ENCODE data around the gene GGTA1.
"Not testable (repeated sequence)": the region's sequence is repeated elsewhere in the genome, so short reads cannot be mapped to it uniquely, and the experiment has no call there.

The GGTA1 gene

GRCh38 chr9:121518634-121519033, 19.0 kb upstream of the GGTA1 start:
- DNase-seq (ENCODE audit: low read depth), result no peak
- TF ChIP-seq CTCF (IDR thresholded peaks at IDR 0.05; ENCODE audit: low read depth, low read length, missing control alignments), result no peak
- H3K4me3 ChIP-seq (ENCODE audit: low read depth, low read length), result no peak overlapping the region

- DNase-seq (ENCODE audit: low read depth); H3K4me3 ChIP-seq (ENCODE audit: low read depth, low read length): not testable (repeated sequence)
Observed at GRCh38 chr9:121513166-121513565, 13.5 kb upstream of the GGTA1 start.

- H3K4me3 ChIP-seq (ENCODE audit: low read depth, low read length), result no peak overlapping the region
- TF ChIP-seq CTCF (IDR thresholded peaks at IDR 0.05; ENCODE audit: low read depth, low read length, missing control alignments), result no peak
- DNase-seq (ENCODE audit: low read depth), result no peak
Observed at GRCh38 chr9:121510766-121511550, 11.3 kb upstream of the GGTA1 start.

- H3K4me3 ChIP-seq (ENCODE audit: low read depth, low read length), result no peak overlapping the region
- TF ChIP-seq CTCF (IDR thresholded peaks at IDR 0.05; ENCODE audit: low read depth, low read length, missing control alignments), result no peak
- DNase-seq (ENCODE audit: low read depth), result no peak
Observed at GRCh38 chr9:121509180-121509579, 9.5 kb upstream of the GGTA1 start.

GRCh38 chr9:121508415-121508814, 8.8 kb upstream of the GGTA1 start:
- H3K4me3 ChIP-seq (ENCODE audit: low read depth, low read length), result no peak overlapping the region
- DNase-seq (ENCODE audit: low read depth), result no peak

GRCh38 chr9:121505903-121506735, 6.5 kb upstream of the GGTA1 start:
- TF ChIP-seq CTCF (IDR thresholded peaks at IDR 0.05; ENCODE audit: low read depth, low read length, missing control alignments), result no peak
- DNase-seq (ENCODE audit: low read depth), result no peak

More at GRCh38 chr9:121508415-121508814, 8.8 kb upstream of the GGTA1 start:
- no peak for TF ChIP-seq CTCF (IDR thresholded peaks at IDR 0.05; ENCODE audit: low read depth, low read length, missing control alignments)

GRCh38 chr9:121503444-121503843, 3.8 kb upstream of the GGTA1 start:
- no peak overlapping the region for H3K4me3 ChIP-seq (ENCODE audit: low read depth, low read length)
- no peak for DNase-seq (ENCODE audit: low read depth)
- TF ChIP-seq CTCF (IDR thresholded peaks at IDR 0.05; ENCODE audit: low read depth, low read length, missing control alignments), result no peak

More at GRCh38 chr9:121505903-121506735, 6.5 kb upstream of the GGTA1 start:
- H3K4me3 ChIP-seq (ENCODE audit: low read depth, low read length), result no peak overlapping the region

Data from GM12864 (cell line).